GM12892 (cell line): ENCODE results near the gene SLC7A4.

Experiments
- POLR2A ChIP-seq: IDR thresholded peaks from 2 replicates; pipeline ENCODE4 v1.6.1; 2011; ENCODE audit warnings: low read depth, low read length, control low read depth
- POLR2AphosphoS5 ChIP-seq: IDR thresholded peaks from 2 replicates; pipeline ENCODE4 v1.6.1; 2011; ENCODE audit warnings: low read depth, low read length, control low read depth
- TAF1 ChIP-seq: IDR thresholded peaks from 2 replicates; pipeline ENCODE4 v1.6.1; 2011; ENCODE audit warnings: low read depth, mild to moderate bottlenecking, control low read depth, low read length, borderline replicate concordance

- TF ChIP-seq POLR2A (no peak), POLR2AphosphoS5 (no peak), TAF1 (no peak)
Measured at GRCh38 chr22:21013657-21014201, 18.6 kb downstream of the SLC7A4 start.
